ENCODE data around the gene SAP130.

SAP130 gene

DNA sequence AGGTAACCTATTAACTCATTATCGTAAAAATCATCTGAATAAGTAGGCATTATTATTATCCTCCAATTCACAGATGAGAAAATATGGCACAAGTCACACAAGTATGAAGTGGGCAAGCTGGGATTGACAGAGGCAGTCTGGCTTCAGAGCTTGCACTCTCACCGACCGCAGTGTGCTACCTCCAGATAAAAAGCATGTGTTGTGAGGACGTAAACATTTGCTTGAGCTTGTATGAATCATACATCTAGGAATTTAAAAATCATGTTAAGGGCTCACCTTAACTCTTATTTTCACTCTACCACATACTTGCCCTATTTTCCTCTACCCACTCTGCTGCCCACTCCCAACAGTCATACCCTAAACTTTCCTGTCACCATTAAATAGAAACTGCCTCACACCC lies 76.8 kb downstream of the SAP130 start:
- DNase-seq (ENCODE audit: extremely low read depth, low read depth) = no peak
- H3K4me3 ChIP-seq (replicated peaks; ENCODE audit: low read depth, low read length) = no peak overlapping the region
- TF ChIP-seq CTCF (IDR thresholded peaks at IDR 0.05; ENCODE audit: low read depth, low read length, missing control alignments) = no peak

DNA sequence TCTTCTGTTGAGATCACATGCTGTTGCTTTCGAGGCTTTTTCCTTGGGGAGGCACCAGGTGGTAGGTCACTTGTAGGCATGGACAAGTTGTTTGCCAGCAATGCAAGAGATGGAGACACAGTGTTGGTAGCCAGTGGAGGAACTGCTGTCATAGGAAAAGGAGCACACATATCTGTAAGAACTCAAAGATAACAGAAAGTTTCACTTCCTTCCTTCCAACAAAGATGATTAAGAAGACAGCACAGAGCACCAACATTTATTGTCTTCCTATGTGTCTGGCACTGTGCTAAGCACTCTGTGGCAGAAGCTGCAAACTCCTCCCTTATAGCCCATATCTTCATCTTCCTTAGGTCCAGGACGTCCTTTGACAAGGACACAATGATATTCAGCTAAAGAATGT lies 77.6 kb downstream of the SAP130 start:
- TF ChIP-seq CTCF (IDR thresholded peaks at IDR 0.05; ENCODE audit: low read depth, low read length, missing control alignments) = no peak
- no peak overlapping the region for H3K4me3 ChIP-seq (replicated peaks; ENCODE audit: low read depth, low read length)
- DNase-seq (ENCODE audit: extremely low read depth, low read depth) = no peak

GRCh38 chr2:127945281-127945680 lies 82.6 kb downstream of the SAP130 start:
- H3K4me3 ChIP-seq (replicated peaks; ENCODE audit: low read depth, low read length) = no peak overlapping the region
- TF ChIP-seq CTCF (IDR thresholded peaks at IDR 0.05; ENCODE audit: low read depth, low read length, missing control alignments) = no peak
- no peak for DNase-seq (ENCODE audit: extremely low read depth, low read depth)

GRCh38 chr2:127943186-127943585 lies 84.7 kb downstream of the SAP130 start:
- TF ChIP-seq CTCF (IDR thresholded peaks at IDR 0.05; ENCODE audit: low read depth, low read length, missing control alignments) = no peak
- no peak for DNase-seq (ENCODE audit: extremely low read depth, low read depth)
- no peak overlapping the region for H3K4me3 ChIP-seq (replicated peaks; ENCODE audit: low read depth, low read length)

DNA sequence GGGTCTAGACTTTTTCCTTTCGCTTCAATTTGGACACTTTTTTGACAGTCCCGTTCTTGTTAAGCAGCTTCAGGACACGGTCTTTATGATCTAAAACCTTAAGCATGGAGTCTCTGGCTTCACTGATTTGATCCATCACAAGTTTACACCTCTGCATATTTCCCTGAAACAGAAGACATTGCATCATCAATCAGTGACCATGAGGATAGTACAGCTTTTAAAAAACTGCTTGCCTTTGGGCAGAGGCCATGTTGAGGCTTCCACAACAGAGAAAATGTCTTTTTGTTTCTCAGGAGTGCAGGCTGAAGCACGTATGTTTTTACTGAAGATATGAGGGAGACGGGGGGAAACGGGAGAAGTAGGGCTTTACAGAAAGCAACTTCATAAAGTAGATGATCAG lies 85.9 kb downstream of the SAP130 start:
- no peak for TF ChIP-seq CTCF (IDR thresholded peaks at IDR 0.05; ENCODE audit: low read depth, low read length, missing control alignments)
- no peak for DNase-seq (ENCODE audit: extremely low read depth, low read depth)
- H3K4me3 ChIP-seq (replicated peaks; ENCODE audit: low read depth, low read length) = no peak overlapping the region

DNA sequence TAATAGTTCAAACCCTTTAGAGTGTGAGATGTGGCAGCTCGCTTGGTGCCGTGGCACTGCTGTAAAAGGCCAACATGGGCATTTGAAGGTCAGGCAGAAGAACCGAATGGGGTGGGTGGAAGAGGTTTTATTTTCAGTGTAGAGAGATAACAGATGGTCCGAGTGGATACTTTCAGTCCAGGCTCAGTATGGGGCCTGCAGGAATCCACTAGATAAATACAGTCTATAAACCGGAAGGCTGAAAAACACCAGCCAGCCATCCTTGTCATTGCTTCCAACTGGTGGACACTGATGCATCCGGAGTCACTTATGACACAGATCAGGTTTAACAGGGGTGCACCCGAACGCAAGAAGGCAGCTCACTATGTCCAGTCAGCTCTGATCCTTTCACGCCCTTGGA lies 86.4 kb downstream of the SAP130 start:
- H3K4me3 ChIP-seq (replicated peaks; ENCODE audit: low read depth, low read length) = no peak overlapping the region
- no peak for DNase-seq (ENCODE audit: extremely low read depth, low read depth)
- TF ChIP-seq CTCF (IDR thresholded peaks at IDR 0.05; ENCODE audit: low read depth, low read length, missing control alignments) = no peak

- H3K4me3 ChIP-seq (replicated peaks; ENCODE audit: low read depth, low read length) = no peak overlapping the region
- no peak for DNase-seq (ENCODE audit: extremely low read depth, low read depth)
- no peak for TF ChIP-seq CTCF (IDR thresholded peaks at IDR 0.05; ENCODE audit: low read depth, low read length, missing control alignments)
Observed at GRCh38 chr2:127940641-127941040, 87.2 kb downstream of the SAP130 start.

Data from HFF-Myc (cell line).